HG02943 (cell line): Measurements from ENCODE around the gene TMEM272.

Experiments
- ATAC-seq: cut with Tn5 transposase; IDR thresholded peaks from one replicate; pipeline ENCODE4 v1.9.1; 2021; ENCODE audit warnings: mild to moderate bottlenecking, low read depth, moderate library complexity; ENCODE audit not compliant: unreplicated experiment

The TMEM272 gene

DNA sequence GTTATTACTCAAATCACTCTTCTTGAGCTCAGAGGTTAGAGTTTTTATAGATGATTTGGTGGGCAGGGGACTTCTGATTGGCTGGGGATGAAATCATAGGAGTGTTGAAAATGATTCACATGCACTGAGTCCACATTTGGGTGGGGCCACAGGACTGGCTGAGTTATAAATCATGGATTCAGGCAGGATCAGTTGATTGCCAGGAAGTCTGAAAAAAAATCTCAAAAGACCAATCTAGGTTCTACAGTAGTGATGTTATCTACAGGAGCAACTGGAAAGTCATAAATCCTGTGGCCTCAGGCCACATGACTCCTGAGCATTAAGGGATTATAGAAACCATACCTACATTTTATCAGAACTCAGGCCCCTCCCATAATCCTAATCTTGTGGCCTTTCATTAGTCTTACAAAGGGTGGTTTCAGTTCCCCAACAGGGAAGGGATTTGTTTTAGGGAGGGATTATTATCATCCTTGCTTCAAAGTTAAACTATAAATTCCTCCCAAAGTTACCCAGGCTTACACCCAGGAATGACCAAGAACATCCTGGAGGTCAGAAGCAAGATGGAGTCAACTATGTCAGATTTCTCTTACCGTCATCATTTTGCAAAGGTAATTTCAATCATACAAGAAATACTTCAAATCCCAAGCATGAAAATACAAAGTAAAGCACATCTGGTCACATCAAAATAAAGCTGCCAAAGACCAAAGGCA is 11.2 kb upstream of the TMEM272 start:
- no peak for ATAC-seq

DNA sequence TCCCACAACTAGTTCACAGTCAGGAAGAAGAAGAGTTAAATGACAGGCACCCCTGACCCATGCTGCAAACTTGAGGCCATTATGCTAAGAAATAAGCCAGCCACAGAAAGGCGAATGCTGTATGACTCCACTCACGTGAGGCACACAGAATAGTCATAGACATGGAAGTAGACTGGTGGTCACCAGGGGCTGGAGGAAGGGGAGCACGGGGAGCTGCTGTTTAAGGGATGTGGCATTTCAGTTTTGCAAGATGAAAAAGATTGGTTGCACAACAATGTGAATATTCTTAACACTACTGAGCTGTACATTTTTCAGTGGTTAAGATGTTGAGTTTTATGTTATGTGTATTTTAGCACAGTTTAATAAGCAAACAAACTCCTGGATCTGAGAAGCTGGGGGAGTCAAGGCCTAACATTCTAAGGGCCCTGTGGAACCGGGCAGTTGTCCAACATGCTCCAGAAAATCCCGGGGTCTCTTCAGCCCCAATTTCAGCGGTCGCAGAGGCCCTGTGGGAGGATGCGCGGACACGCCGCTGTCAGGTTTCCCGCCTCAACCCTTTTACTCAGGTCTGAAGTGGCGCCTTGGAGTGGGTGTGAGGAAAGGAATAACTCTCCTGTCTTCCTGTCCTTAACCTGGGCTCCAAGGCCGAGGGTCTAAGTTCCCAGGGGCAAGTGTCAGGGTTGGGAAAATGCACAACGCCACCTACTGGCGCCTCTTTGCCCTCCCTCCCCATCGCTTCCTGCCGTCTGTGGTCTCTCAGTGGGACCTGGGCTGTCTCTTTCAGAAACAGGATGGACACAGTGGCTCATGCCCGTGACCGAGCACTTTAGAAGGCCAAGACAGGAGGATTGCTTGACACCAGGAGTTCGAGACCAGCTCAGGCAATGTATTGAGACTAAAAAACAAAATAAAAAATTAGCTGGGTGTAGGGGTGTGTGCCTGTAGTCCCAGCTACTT is 4.4 kb upstream of the TMEM272 start:
- no peak for ATAC-seq

DNA sequence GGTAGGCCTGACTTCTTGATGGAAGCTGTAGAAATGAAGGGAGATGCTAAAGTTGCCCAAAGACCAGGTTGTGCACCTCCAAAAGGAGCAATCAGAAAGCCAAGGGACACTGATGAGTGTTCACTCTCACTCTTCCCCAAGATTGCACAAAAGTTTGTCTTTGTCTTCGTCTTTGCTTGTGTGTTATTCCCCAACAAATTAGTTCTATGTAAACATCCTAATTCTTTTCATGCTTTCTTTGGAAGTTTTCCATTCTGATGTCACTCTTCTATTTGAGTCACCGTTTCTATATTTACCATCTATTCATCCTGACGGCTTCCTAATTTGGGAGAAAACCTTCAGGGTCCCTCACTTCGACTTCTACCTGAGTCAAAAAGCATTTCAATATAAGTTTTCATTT is 3.7 kb upstream of the TMEM272 start:
- ATAC-seq, result no peak

DNA sequence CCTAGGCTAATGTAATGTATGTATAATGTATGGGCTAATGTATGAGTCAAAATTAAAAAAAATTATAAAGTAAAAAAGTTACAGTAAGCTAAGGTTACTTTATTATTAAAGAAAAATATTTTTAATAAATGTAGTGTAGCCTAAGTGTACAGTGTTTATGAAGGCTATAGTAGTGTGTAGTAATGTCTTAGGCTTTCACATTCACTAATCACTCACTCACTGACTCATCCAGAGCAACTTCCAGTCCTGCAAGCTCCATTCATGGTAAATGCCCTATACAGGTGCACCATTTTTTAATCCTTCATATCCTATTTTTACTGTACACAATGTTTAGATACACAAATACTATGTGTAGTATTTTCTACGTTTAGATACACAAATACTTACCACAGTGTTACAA is 1.8 kb upstream of the TMEM272 start:
- no peak for ATAC-seq

DNA sequence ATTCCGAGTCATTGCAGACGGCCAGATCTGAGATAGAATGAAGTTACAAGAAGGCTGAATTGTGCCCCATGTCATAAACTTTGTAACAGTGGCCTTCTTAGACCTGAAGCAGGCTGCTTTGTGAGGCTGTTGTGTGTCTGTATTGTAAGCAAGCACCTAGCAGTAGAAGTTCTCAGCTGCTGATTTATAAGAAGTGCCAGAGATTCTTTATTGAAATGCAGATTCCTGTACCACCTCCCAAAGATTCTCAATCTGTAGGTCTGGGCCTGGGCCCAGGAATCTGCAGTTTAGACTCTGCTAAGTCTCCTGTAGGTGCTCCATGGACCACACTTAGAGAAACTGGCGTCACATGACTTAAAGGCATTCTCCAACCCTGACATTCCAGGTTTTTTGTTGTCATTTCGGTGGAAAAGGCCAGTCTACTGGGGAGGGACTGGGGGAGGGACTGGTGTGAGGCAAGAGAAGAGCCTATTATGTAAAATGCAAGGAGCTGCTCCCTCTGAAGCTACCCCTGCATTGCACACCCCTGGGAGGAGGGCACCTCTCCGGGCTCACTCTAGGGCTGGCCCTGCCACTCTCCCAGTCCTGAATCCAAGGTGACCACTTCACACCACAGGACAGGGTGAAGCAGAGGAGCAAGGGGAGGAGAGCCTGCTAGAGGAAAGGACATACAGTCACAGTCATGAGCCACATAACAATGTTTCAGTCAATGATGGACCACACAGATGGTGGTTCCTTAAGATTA is 769 bp upstream of the TMEM272 start:
- ATAC-seq, result no peak

DNA sequence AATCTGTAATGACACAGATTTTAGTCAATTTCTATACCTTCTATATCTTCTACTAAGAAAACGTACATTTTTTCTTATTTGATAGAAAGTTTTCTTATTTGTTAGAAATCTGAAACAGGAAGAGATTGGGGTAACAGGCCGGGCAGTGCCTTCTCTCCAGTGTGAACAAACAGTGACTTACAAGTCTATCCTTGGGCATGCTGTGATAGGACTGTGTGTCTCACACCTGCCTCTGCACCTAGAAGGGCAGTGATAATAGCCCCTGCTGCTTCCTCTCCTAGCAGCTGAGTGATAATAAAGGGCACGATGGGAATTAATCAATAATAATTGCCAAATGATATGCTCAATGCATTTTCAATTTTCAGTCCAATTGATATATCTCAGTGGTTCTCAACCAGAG is 1.4 kb downstream of the TMEM272 start:
- ATAC-seq, result no peak

DNA sequence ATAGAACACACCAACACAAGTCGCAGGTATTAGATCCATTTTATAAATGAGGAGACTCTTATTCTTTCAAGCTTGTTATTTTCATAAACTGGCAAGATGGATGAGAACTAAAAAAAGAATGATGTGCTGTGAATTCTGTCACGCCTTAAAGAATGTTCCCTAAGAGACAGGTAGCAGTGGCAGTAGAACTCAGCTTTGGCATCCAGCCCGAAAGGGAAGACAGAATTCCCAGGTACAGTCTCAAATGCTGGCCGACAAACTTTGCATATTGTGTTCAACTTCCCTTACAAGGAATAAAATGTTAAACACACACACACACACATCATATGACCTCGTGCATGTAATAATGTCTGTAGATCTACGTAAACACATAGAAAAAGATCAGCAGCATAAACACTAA is 3.2 kb downstream of the TMEM272 start:
- no peak for ATAC-seq

DNA sequence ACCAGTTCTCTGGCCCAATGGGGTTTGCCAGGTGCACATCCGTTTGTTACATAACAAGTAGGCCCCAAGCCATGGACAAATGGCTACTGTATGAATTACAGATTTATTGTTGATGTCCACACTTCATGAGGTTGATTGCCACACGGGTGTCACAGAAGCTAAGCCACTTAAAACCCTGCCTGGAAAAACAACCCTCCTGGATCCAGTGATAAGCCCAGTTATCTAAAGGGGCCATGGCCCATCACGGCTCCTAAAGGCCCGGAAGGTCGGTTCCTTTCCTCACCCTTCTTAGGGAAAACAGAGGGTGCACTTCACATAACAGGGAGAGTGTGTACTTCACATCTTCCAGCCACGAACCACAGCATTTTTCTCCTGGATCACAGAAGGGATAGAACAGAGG is 4.1 kb downstream of the TMEM272 start:
- ATAC-seq, result no peak

DNA sequence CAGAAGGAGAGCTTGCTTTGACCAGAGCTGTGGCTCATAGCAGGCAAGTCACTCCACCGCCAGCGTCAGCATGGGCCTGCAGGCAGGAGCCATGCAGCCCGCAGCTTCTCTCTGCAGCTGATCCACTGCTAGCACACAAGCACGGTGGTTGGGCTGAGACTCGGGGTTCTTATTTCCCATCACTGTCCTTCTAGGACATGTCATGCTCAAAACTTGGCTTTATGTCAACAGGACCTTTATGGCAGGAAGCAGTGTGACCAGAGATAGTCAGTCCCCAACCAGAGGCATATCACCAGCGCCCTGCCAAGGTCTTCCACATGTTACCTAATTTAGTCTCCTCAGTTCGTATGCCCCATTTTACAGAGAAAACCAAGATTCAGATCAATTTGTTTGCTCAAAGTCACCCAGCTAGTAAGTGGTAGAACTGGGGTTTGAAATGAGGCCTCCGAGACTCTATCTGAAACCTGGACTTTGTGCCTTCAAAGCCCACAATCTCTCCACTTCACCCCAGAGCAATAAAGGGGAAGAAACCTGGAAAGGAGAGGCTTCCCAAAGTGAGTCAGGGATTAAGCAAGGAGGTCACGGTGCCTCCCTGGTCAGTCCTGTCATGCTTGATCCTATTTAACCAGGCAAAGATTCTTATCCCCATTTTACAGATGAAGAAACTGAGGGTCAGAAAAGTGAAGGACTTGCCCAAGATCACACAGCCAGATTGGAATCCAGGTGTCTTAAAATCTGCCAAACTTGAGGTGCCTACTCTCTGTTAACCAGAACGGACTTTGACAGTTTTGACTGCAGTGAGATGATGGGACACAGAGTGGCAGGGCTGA is 5.1 kb downstream of the TMEM272 start:
- no peak for ATAC-seq

DNA sequence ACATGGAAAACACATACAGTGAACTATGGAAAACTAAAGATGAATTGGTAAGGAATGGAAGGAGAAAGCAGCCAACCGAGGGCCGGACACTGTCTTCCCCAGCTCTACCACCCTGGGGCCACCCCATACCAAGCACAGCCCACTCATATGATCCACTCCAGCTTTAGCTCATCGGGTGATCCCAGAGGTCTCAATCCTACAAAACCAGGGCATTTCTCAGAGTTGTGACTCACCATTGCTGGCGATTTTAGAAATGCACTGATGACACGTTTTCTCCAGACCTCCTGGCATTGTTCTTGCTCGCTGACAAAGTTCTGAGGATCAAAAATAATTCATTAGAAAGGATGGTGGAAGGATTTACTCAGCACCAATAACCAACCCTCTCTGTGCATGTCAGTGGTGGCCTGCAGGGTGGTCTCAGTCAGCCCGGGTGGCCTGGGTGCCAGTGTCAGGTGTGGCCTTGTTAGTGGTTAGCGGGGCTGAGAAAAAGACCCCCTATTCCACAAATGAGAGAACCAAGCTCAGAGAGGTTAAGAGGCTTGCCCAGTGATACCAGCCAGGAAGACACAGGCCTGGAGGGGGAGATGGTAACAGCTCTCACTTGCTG is 6.6 kb downstream of the TMEM272 start:
- no peak for ATAC-seq

DNA sequence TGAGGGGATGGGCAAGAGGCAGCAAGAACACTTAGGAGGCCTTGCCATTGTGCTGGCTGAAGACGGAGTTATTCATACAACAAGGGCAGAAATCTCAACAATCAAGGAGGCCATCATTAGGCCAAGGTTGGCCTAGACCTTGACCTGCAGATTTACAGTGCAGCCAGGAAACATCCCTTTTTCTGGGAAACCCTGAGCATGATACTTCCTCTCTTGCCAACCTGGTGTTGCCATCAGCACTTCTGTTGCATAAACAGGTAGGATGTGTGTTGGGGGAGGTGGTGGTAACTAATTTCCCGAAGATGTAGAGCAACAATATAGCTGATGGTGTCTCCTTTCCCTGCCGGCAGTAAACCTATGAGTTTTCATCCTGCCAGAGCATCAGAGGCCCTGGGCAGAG is 8.0 kb downstream of the TMEM272 start:
- no peak for ATAC-seq

DNA sequence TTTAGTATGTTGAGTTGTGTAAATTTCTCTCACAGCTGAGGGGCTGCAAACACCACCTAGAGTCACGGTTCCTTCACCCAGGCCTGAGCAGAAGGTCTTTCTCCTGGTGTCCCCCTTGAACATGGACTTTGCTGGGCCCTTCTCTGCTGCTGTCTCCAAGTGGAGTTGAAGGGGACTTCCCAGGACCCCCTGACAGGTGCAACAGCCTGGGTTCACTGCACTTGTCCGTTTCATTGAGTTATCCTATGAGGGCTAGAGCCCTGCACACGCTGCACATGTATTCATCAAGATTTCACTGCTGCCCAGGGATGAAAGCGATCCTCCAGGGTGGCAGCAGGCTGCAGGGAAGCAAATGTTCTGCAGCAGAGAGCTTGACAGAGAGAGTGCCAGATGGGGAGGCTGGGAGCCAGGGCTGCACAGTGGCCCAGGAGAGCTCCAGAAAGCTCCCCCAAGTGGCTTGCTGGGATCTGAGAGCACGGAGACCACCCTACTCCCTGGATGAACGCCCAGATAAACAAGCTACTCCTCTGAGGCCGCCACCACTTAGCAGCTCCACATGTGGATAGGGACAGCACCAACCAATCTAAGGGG is 10.3 kb downstream of the TMEM272 start:
- no peak for ATAC-seq

DNA sequence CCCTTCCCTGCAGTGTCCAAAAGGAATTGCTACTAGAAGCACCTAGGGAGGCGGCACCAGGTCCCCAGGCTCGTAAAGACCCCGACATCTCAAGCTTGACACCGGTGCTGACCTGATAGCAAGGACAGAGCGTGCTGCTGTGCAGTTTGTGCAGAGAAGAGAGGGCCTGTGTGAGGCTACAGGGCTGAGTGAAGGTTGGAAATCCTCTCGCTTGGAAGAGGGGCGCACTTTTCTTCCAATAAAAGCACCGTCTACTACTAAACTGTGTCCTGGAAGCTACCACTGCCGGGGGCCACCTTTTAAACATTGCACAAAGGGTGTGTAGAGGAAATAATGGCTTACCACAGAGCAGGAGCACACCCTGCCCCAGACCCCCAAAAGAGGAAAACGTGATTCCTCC is 11.0 kb downstream of the TMEM272 start:
- ATAC-seq, result no peak

DNA sequence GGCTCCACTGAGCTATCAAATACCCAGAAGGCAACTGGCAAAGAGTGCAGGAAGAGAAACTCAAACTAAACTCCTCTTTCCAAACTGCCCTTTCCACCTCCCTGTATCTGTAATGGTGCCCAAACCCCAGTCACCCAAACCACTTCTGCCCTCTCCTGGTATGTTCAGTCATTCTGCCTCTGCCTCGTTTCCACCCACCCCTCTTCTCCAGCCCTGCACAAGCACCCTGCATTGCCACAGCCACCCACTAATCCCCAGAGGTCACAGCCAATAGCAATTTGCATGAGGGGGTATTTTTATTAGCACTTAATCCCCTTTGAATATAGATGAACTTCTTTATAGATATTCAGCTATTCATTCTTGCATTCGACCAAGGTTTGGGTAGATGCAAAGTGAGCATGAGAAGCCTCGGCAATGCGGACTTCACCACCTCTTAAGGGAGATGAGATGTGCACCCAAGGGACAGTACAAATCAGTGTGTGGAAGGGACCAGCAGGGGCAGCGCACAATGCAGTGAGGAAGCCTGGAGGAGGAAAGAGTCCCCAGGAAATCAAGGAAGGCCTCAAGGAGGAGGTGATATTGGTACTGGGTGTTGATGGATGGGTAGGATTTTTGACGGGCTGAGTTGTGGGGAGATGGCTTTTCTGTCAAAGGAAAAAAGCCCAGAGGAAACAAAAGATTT is 12.4 kb downstream of the TMEM272 start:
- peak; percentile 74 for ATAC-seq

DNA sequence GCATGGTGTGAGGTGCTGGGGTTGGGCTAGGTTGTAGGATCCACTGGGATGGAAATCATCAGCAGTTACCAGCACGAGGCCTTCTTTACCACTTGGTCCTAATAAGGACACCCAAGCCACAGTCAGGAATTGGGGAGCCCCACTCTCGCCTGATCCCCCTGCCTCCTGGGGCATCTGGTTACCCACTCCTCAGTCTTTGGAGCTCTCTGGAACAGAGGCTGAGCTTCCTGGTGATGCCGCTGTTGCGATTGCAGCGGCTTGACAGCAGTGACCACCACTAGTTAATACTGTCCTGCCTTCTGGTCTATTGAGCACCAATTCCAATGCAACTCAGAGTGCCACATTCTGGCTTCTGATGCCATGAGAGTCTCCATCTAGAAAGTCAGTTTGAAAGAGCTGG is 13.5 kb downstream of the TMEM272 start:
- ATAC-seq, result no peak

DNA sequence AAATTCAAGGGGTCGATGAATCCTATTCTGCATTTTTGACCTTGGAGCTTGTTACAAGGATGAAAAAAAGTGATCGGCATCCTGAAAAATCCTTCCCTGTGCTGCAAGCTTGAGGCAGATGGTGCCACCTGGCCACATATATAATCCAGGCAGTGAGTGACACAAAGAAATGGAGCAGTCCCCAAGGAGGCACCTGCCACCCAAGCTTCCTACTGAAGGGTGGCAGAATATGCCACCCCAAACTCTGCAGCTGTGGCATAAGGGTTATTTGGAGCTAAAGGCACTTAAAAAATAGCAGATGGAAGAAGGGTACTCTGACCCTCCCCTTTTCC is 15.4 kb downstream of the TMEM272 start:
- ATAC-seq, result no peak

DNA sequence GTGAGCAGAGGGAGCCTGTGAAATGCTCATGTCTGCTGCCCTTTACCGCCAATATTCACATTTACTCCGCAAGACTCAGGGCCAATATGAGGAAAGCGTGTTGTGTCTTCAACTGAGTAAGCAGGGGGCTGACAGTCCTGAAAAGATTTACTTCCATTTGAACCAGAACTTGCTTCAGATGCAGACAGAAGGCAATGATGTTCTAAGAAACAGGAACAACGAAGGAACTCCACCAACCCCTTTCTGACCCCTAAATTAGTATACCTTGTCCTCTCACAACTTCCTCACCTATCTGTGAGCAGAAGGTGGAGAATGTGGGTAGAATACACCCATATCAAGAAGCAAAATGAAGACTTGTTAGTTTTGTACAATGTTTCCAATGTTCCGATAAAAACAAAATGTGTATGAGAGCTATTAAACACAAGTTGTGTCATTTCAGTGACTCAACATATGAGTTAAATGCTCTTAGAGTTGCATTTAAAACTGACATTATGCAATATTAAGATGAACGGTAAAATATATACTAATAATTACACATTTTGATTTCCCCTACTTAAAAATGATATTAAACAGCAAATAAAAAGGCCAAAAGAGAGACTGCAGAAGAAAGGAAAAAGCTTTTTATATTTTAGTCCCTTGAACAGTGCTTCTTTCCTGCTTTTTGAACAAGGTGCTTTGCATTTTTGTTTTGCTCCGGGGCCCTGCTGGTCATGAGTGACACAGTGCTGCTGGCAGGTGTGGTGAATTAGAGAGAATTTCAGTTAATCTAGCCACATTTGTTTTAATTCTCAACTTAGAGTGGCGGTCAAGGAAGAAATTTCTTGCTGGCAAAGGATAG is 16.0 kb downstream of the TMEM272 start:
- ATAC-seq, result no peak

DNA sequence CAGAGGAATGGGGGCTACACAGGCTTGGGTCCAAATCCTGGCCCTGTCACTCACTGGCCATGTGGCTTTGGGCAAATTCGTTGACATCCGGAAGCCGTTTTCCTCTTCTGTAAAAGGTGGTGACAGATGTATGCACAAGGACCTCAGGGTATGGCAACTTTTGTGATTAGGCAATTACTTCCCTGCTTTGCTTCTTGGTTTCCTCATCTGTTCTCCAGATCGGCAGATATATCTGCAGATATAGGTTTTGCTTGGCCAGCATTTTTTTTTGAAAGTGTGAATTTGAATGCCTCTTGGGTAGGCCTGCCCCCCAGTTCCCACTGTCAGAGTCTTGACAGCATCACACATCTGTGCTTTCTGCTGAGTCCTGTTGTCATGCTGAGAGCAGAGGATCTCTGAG is 17.7 kb downstream of the TMEM272 start:
- no peak for ATAC-seq
